ENCODE measurements around the gene PCDH15. TPM values are rescaled to one million over a fixed set of nuclear protein-coding genes. Genes with fewer than 3 reads are reported as not detected.

The PCDH15 gene
- total and polyA plus RNA-seq, 2 of the 4 experiments (the other 2 are of a cell fraction) = not detected

DNA sequence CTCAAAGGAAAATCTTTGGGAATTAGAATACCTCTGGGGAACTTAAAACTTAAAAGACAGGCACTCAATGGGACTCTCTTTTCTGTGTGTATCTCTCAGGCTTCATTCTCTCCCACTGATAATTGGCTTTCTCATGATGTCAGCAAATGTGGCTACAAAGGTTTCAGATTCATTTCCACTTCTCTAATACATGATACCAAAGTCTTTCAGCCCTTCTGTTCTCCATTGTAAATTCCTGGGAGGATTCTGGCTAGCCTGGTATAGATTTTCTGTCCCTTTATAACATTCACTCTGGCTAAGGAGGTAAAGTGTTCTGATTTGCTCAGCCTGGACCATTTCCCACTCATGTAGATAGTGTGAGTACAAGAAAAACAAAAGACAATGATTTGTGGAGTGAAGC, 606.2 kb downstream of the PCDH15 start:
- DNase-seq (no peak), ATAC-seq (ENCODE audit: low read depth) (no peak)
- H3K79me1 ChIP-seq (ENCODE audit: low read depth in 1 of 2, low read length in 2 of 2) = no peaks in the 10 kb centered on the region
- no peak overlapping the region for H4K91ac ChIP-seq (ENCODE audit: insufficient read depth, low read depth, low read length)
- H3K9me3 ChIP-seq (ENCODE audit: control insufficient read depth, insufficient read depth, low read length) = no peaks in the 10 kb centered on the region; the same call in 1 of the 2 replicates
- H2AK9ac ChIP-seq (replicated peaks; ENCODE audit: low read depth, low read length, poor library complexity) = no peak overlapping the region
- no peak overlapping the region for H2BK15ac ChIP-seq (ENCODE audit: low read depth, low read length)
- H3K27ac ChIP-seq (ENCODE audit: insufficient read depth, low read length) = no peak overlapping the region
- no TSS peak for BruUV-seq (replicated peaks)
- H2BK120ac ChIP-seq (ENCODE audit: low read depth, low read length) = no peak overlapping the region
- no peaks in the 10 kb centered on the region for H3K36me3 ChIP-seq (ENCODE audit: control insufficient read depth, insufficient read depth, low read length)
- H2BK5ac ChIP-seq (ENCODE audit: low read depth, low read length, poor library complexity, severe bottlenecking) = no peak overlapping the region
- in situ Hi-C loops (cut with MboI; ENCODE audit: low sequenced_read_pairs) = no loop called here
- no peaks in the 10 kb centered on the region for H3K4me1 ChIP-seq (ENCODE audit: control insufficient read depth, insufficient read depth, low read length)
- no peak overlapping the region for H4K8ac ChIP-seq (ENCODE audit: low read depth in 2 of 2, low read length in 2 of 2)
- ChIA-PET CTCF (no interaction called here), POLR2A (ENCODE audit: unreplicated experiment) (no interaction called here)
- no peak overlapping the region for H3K9ac ChIP-seq (ENCODE audit: low read depth, low read length)
- H3K4me2 ChIP-seq (ENCODE audit: low read depth, low read length) = no peak overlapping the region
- no peak for TF ChIP-seq NFE2L2 (IDR thresholded peaks at IDR 0.05; ENCODE audit: low read depth, low read length)
- TF ChIP-seq POLR2A (IDR thresholded peaks at IDR 0.05; ENCODE audit: low read depth, low read length) = no peak
- TF ChIP-seq, protein P1, sequence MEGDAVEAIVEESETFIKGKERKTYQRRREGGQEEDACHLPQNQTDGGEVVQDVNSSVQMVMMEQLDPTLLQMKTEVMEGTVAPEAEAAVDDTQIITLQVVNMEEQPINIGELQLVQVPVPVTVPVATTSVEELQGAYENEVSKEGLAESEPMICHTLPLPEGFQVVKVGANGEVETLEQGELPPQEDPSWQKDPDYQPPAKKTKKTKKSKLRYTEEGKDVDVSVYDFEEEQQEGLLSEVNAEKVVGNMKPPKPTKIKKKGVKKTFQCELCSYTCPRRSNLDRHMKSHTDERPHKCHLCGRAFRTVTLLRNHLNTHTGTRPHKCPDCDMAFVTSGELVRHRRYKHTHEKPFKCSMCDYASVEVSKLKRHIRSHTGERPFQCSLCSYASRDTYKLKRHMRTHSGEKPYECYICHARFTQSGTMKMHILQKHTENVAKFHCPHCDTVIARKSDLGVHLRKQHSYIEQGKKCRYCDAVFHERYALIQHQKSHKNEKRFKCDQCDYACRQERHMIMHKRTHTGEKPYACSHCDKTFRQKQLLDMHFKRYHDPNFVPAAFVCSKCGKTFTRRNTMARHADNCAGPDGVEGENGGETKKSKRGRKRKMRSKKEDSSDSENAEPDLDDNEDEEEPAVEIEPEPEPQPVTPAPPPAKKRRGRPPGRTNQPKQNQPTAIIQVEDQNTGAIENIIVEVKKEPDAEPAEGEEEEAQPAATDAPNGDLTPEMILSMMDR (conservative IDR thresholded peaks at IDR 0.05; ENCODE audit: low read depth, low read length) = no peak
- TF ChIP-seq MXI1 (IDR thresholded peaks at IDR 0.05; ENCODE audit: borderline replicate concordance, low read depth, low read length) = no peak
- no peak for TF ChIP-seq MAZ (IDR thresholded peaks at IDR 0.05; ENCODE audit: borderline replicate concordance, low read depth, low read length)
- TF ChIP-seq RAD21 (IDR thresholded peaks at IDR 0.05; ENCODE audit: low read length) = no peak
- no peak overlapping the region for H3K23ac ChIP-seq (ENCODE audit: low read depth, low read length)
- H2AFZ ChIP-seq (replicated peaks; ENCODE audit: low read length, poor library complexity) = no peak overlapping the region
- no peak overlapping the region for H3K4me3 ChIP-seq (ENCODE audit: insufficient read depth, low read depth, low read length)
- H3K9me1 ChIP-seq (ENCODE audit: insufficient read depth, low read length) = no peaks in the 10 kb centered on the region
- no peak overlapping the region for H2AK5ac ChIP-seq (ENCODE audit: low read depth, low read length)
- H4K20me1 ChIP-seq (ENCODE audit: insufficient read depth, low read length) = no peaks in the 10 kb centered on the region
- H3K18ac ChIP-seq (ENCODE audit: low read depth, low read length) = no peak overlapping the region
- H3K4ac ChIP-seq (ENCODE audit: low read depth, low read length) = no peak overlapping the region
- dilution Hi-C loops (cut with HindIII; ENCODE audit: low sequenced_read_pairs, unreplicated experiment) = no loop called here
- H4K5ac ChIP-seq (ENCODE audit: low read depth, low read length) = no peak overlapping the region
- H3K27me3 ChIP-seq (ENCODE audit: control insufficient read depth, insufficient read depth, low read length) = no peaks in the 10 kb centered on the region
- intact Hi-C loops (cut with micrococcal nuclease) = no loop called here
- H3K14ac ChIP-seq (replicated peaks; ENCODE audit: low read depth, low read length) = no peak overlapping the region
- H3K56ac ChIP-seq (ENCODE audit: extremely low read depth, insufficient read depth, low read length) = no peak overlapping the region
- H2BK20ac ChIP-seq (ENCODE audit: low read depth, low read length) = no peak overlapping the region

Measured in IMR-90 (cell line).